Keratinocyte (primary cell): Measurements from ENCODE around the gene CEP95. TPM values are rescaled to one million over a fixed set of nuclear protein-coding genes. Genes with fewer than 3 reads are reported as not detected.

Source experiments
- DNase-seq: peaks from one replicate; pipeline ENCODE4 v3.0.0-alpha.2; 2011; ENCODE audit warnings: low read depth, missing footprints, low spot score
- FAIRE-seq: peaks from 2 replicates; lab custom pipeline; 2011; peaks lifted over from hg19 to GRCh38; lab: Jason Lieb, UNC
- H2AFZ ChIP-seq: 2 replicates; pipeline ENCODE4 v1.6.0; 2012; ENCODE audit warnings: low read length, control low read depth, inconsistent platforms; ENCODE audit not compliant: control insufficient read depth
- H3K27ac ChIP-seq: 2 replicates; pipeline ENCODE4 v1.5.1; 2011; ENCODE audit warnings: low read length; ENCODE audit not compliant: control insufficient read depth, insufficient read depth
- H3K27me3 ChIP-seq: 3 replicates; pipeline ENCODE4 v1.6.0; 2011; ENCODE audit warnings: low read length; ENCODE audit not compliant: control insufficient read depth, insufficient read depth; ENCODE audit errors: extremely low read depth
- H3K36me3 ChIP-seq, 2 experiments: 2 replicates in 1 of 2; 3 replicates in 1 of 2; pipeline ENCODE4 v1.5.1; 2011; ENCODE audit warnings: low read length in 2 of 2, mild to moderate bottlenecking in 1 of 2; ENCODE audit not compliant: control insufficient read depth in 2 of 2, insufficient read depth in 2 of 2; ENCODE audit errors: extremely low read depth in 1 of 2
- H3K4me1 ChIP-seq: 3 replicates; pipeline ENCODE4 v1.5.1; 2011; ENCODE audit warnings: low read length; ENCODE audit not compliant: control insufficient read depth, insufficient read depth; ENCODE audit errors: extremely low read depth
- H3K4me2 ChIP-seq: 3 replicates; pipeline ENCODE4 v1.6.0; 2011; ENCODE audit warnings: low read depth, low read length; ENCODE audit not compliant: control insufficient read depth, insufficient read depth; ENCODE audit errors: extremely low read depth
- H3K4me3 ChIP-seq, 3 experiments: fragments of 200-600 bp in 1 of 3; sonication (generic) in 1 of 3; 2 replicates in 2 of 3; 3 replicates in 1 of 3; pipeline ENCODE4 v1.5.1; 2011 to 2016; ENCODE audit warnings: low read length in 3 of 3, mild to moderate bottlenecking in 3 of 3, control low read depth in 2 of 3, inconsistent platforms in 1 of 3, low read depth in 1 of 3, mixed read lengths in 1 of 3, mixed run types in 1 of 3, moderate library complexity in 1 of 3; ENCODE audit not compliant: control insufficient read depth in 2 of 3, insufficient read depth in 2 of 3; ENCODE audit errors: extremely low read depth in 1 of 3
- H3K79me2 ChIP-seq: 2 replicates; pipeline ENCODE4 v1.6.0; 2012; ENCODE audit warnings: low read length; ENCODE audit not compliant: control insufficient read depth, insufficient read depth
- H3K9ac ChIP-seq: 3 replicates; pipeline ENCODE4 v1.6.0; 2011; ENCODE audit warnings: low read length; ENCODE audit not compliant: control insufficient read depth, insufficient read depth; ENCODE audit errors: extremely low read depth
- H3K9me1 ChIP-seq: 3 replicates; pipeline ENCODE4 v1.6.0; 2011; ENCODE audit warnings: low read length; ENCODE audit not compliant: control insufficient read depth, insufficient read depth; ENCODE audit errors: extremely low read depth
- H3K9me3 ChIP-seq: 2 replicates; pipeline ENCODE4 v1.5.1; 2012; ENCODE audit warnings: low read depth, low read length; ENCODE audit not compliant: control insufficient read depth
- H4K20me1 ChIP-seq: 3 replicates; pipeline ENCODE4 v1.6.0; 2011; ENCODE audit warnings: low read length; ENCODE audit not compliant: control insufficient read depth, insufficient read depth; ENCODE audit errors: extremely low read depth
- EZH2 ChIP-seq: IDR thresholded peaks from one replicate; pipeline ENCODE4 v1.6.1; 2012; ENCODE audit warnings: inconsistent platforms, mild to moderate bottlenecking, low read length, moderate library complexity
- dilution Hi-C: fragments of 300-500 bp; cut with MboI; formaldehyde crosslinking; loops from one replicate; pipeline ENCODE4 v1.7.0; 2020; ENCODE audit warnings: low sequenced_read_pairs; ENCODE audit not compliant: extremely low pct_ligation_motif_present
- polyA plus RNA-seq, 5 experiments: library from polyadenylated mRNA; depleted of rRNA in 3 of 5; stranded (reverse) in 3 of 5; stranded (forward) in 1 of 5; unstranded in 1 of 5; fragments of >200 nt; gene quantifications; 1 replicate in 1 of 5; 2 replicates in 3 of 5; 3 replicates in 1 of 5; pipeline versions ENCODE4 v1.2.1 to v1.2.3, GENCODE V29; 2011 to 2012; ENCODE audit warnings: missing spikeins in 2 of 5, low read depth in 1 of 5, low replicate concordance in 1 of 5
- TF ChIP-seq, protein P1 (sequence below), 3 experiments: IDR thresholded peaks in 1 of 3; conservative IDR thresholded peaks in 1 of 3; optimal IDR thresholded peaks in 1 of 3; 2 replicates in 2 of 3; 3 replicates in 1 of 3; pipeline versions ENCODE3 to v1.5.1; 2011; ENCODE audit warnings: low read length in 3 of 3, mild to moderate bottlenecking in 3 of 3, moderate library complexity in 2 of 3, control low read depth in 1 of 3, inconsistent platforms in 1 of 3; ENCODE audit not compliant: insufficient read depth in 2 of 3; ENCODE audit errors: extremely low read depth in 1 of 3

Gene CEP95
- polyA plus RNA-seq, 1 donor (not counting 4 experiments of a cell fraction or from before 2014, with no cell fraction given), result 31.6 TPM

DNA sequence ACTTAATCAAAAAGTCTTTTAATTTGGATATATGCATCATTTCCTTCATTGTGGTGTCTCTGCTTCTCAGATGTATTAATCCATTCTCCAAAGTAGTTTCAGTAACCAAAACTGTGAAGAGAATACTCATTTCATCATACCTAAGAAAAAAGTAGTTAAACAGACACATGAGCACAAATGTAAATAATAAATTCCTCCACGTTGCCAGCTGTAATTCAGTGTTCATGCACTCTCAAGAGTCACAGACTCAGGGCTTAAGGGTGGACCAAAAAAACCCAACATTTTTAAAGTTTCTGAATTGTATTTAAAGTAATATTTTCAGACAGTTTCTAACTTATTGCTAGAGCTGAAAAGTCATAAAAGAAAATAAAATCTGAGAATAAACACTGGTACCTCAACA is 28.9 kb upstream of the CEP95 start:
- peaks cover 8 to 11% of the 10 kb centered on the region in 2 experiments for H3K36me3 ChIP-seq
- DNase-seq (no peak), FAIRE-seq (no peak)
- no peaks in the 10 kb centered on the region for H3K4me1 ChIP-seq
- TF ChIP-seq EZH2, result no peak
- TF ChIP-seq, protein P1, sequence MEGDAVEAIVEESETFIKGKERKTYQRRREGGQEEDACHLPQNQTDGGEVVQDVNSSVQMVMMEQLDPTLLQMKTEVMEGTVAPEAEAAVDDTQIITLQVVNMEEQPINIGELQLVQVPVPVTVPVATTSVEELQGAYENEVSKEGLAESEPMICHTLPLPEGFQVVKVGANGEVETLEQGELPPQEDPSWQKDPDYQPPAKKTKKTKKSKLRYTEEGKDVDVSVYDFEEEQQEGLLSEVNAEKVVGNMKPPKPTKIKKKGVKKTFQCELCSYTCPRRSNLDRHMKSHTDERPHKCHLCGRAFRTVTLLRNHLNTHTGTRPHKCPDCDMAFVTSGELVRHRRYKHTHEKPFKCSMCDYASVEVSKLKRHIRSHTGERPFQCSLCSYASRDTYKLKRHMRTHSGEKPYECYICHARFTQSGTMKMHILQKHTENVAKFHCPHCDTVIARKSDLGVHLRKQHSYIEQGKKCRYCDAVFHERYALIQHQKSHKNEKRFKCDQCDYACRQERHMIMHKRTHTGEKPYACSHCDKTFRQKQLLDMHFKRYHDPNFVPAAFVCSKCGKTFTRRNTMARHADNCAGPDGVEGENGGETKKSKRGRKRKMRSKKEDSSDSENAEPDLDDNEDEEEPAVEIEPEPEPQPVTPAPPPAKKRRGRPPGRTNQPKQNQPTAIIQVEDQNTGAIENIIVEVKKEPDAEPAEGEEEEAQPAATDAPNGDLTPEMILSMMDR (optimal IDR thresholded peaks at IDR 0.05 in 1 of 3, IDR thresholded peaks at IDR 0.05 in 1 of 3, conservative IDR thresholded peaks at IDR 0.05 in 1 of 3; ENCODE audit: extremely low read depth in 1 of 3, insufficient read depth in 2 of 3, low read length in 3 of 3), result no peak
- H3K27ac ChIP-seq, result no peak overlapping the region
- no peak overlapping the region for H3K9ac ChIP-seq
- no peaks in the 10 kb centered on the region for H3K27me3 ChIP-seq
- H3K9me1 ChIP-seq, result no peaks in the 10 kb centered on the region
- H3K4me3 ChIP-seq, result no peak overlapping the region
- no peaks in the 10 kb centered on the region for H3K9me3 ChIP-seq
- dilution Hi-C loops, result loop anchor here (5.0 kb wide), 1 partner anchor 51 kb away; no protein-coding TSS in a partner anchor
- H3K4me2 ChIP-seq, result no peak overlapping the region
- no peaks in the 10 kb centered on the region for H4K20me1 ChIP-seq
- H2AFZ ChIP-seq, result no peak overlapping the region
- no peaks in the 10 kb centered on the region for H3K79me2 ChIP-seq

DNA sequence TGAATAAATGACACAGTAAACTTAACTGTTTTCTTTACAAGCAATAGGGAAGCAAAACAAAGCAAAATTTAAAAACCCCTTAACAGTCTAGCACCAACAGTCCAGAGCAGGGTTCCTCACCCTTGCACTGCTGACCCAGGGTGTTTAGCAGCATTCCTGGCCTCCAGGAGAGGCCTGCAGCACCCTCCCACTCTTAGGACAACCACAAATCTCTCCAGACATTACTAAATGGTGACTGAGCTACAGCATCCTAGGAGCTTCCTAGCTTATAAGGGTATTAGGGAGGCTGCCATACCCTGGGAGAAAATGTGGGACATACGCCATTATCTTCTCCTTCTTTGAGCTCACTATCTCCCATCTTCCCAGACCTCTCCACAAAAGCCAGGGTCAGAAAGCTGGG is 25.8 kb upstream of the CEP95 start:
- H3K4me3 ChIP-seq, result no peak overlapping the region
- no peak overlapping the region for H3K9ac ChIP-seq
- no peaks in the 10 kb centered on the region for H3K4me1 ChIP-seq
- H3K36me3 ChIP-seq, result peaks cover 17 to 23% of the 10 kb centered on the region in 2 experiments
- DNase-seq (no peak), FAIRE-seq (no peak)
- H3K27ac ChIP-seq, result no peak overlapping the region
- no peak overlapping the region for H2AFZ ChIP-seq
- H3K27me3 ChIP-seq, result no peaks in the 10 kb centered on the region
- H4K20me1 ChIP-seq, result no peaks in the 10 kb centered on the region
- no peaks in the 10 kb centered on the region for H3K9me1 ChIP-seq
- no peak overlapping the region for H3K4me2 ChIP-seq
- TF ChIP-seq, protein P1 (optimal IDR thresholded peaks at IDR 0.05 in 1 of 3, IDR thresholded peaks at IDR 0.05 in 1 of 3, conservative IDR thresholded peaks at IDR 0.05 in 1 of 3; ENCODE audit: extremely low read depth in 1 of 3, insufficient read depth in 2 of 3, low read length in 3 of 3), result no peak
- TF ChIP-seq EZH2, result no peak
- dilution Hi-C loops, result loop anchor here (10.0 kb wide), 1 partner anchor 156 kb away; no protein-coding TSS in a partner anchor
- H3K79me2 ChIP-seq, result no peaks in the 10 kb centered on the region
- no peaks in the 10 kb centered on the region for H3K9me3 ChIP-seq
